SU-DHL-6 (cell line): Measurements from ENCODE around the gene TUG1.

Source experiments
- H2AFZ ChIP-seq: fragments of 200-600 bp; sonication (generic); 2 replicates; pipeline ENCODE4 v1.6.1; 2014; ENCODE audit warnings: low read depth, mild to moderate bottlenecking, moderate library complexity, mixed read lengths, antibody characterized with exemption, low read length; ENCODE audit not compliant: severe bottlenecking
- H3F3A ChIP-seq: fragments of 200-600 bp; shearing (Covaris generic); 2 replicates; pipeline ENCODE4 v1.6.0; 2016; ENCODE audit warnings: antibody characterized with exemption, mild to moderate bottlenecking; ENCODE audit not compliant: insufficient read depth
- H3K27ac ChIP-seq: fragments of 200-600 bp; sonication (generic); 2 replicates; pipeline ENCODE4 v1.5.1; 2016; ENCODE audit warnings: low read depth, mild to moderate bottlenecking, low read length, moderate library complexity, mixed read lengths
- H3K27me3 ChIP-seq: fragments of 200-600 bp; sonication (generic), shearing (Covaris generic); 2 replicates; pipeline ENCODE4 v1.6.0; 2014; ENCODE audit warnings: mild to moderate bottlenecking, low read length
- H3K36me3 ChIP-seq: fragments of 200-600 bp; sonication (generic); 2 replicates; pipeline ENCODE4 v1.6.1; 2014; ENCODE audit warnings: mild to moderate bottlenecking, low read length, mixed read lengths
- H3K4me2 ChIP-seq: fragments of 300-600, 200-600 bp; shearing (Covaris generic), sonication (generic); 2 replicates; pipeline ENCODE4 v1.6.0; 2014; ENCODE audit warnings: low read length, low read depth, mild to moderate bottlenecking; ENCODE audit not compliant: poor library complexity, severe bottlenecking
- H3K4me3 ChIP-seq: fragments of 200-600 bp; sonication (generic); 2 replicates; pipeline ENCODE4 v1.5.1; 2014; ENCODE audit warnings: antibody characterized with exemption, low read length, mild to moderate bottlenecking, mixed read lengths; ENCODE audit not compliant: insufficient read depth, poor library complexity, severe bottlenecking
- H3K79me2 ChIP-seq: fragments of 200-600 bp; sonication (generic); 2 replicates; pipeline ENCODE4 v1.6.1; 2014; ENCODE audit warnings: mild to moderate bottlenecking, low read length, moderate library complexity; ENCODE audit not compliant: insufficient read depth
- H3K9ac ChIP-seq: fragments of 200-600 bp; sonication (generic); 2 replicates; pipeline ENCODE4 v1.7.0; 2014; ENCODE audit warnings: mild to moderate bottlenecking, low read length
- H3K9me2 ChIP-seq: fragments of 200-600 bp; sonication (generic); replicated peaks from 2 replicates; pipeline ENCODE4 v1.6.1; 2014; ENCODE audit warnings: low read length; ENCODE audit not compliant: insufficient read depth
- H3K9me3 ChIP-seq: fragments of 200-600 bp; sonication (generic); 2 replicates; pipeline ENCODE4 v1.6.1; 2014; ENCODE audit warnings: low read length, mixed read lengths; ENCODE audit not compliant: insufficient read depth
- H4K20me1 ChIP-seq: fragments of 200-600 bp; sonication (generic); 2 replicates; pipeline ENCODE4 v1.6.1; 2014; ENCODE audit warnings: low read depth, mild to moderate bottlenecking, antibody characterized with exemption, low read length, moderate library complexity, mixed read lengths
- EZH2phosphoT487 ChIP-seq: fragments of 200-600 bp; sonication (generic), shearing (Covaris generic); conservative IDR thresholded peaks from 2 replicates; pipeline ENCODE4 v1.6.1; 2018; ENCODE audit warnings: mild to moderate bottlenecking, antibody characterized with exemption, low read length, moderate library complexity, mixed read lengths
- TF ChIP-seq, protein P1 (sequence below): fragments of 200-600 bp; sonication (generic); IDR thresholded peaks from one replicate; pipeline ENCODE4 v1.5.1; 2017; ENCODE audit warnings: antibody characterized with exemption, mild to moderate bottlenecking, low read length, moderate library complexity; ENCODE audit not compliant: insufficient read depth, poor library complexity, severe bottlenecking

TUG1 gene

GRCh38 chr22:30978304-30978962, 9.4 kb downstream of the TUG1 start:
- Histone ChIP-seq H3K79me2 (peaks cover 29% of the 10 kb centered on the region; the same call in 1 of the 2 replicates), H3K9me2 (no peaks in the 10 kb centered on the region), H2AFZ (no peak overlapping the region), H3K36me3 (peaks cover 36% of the 10 kb centered on the region), H3K4me3 (no peak overlapping the region), H3K27me3 (no peaks in the 10 kb centered on the region), H3F3A (no peaks in the 10 kb centered on the region), H3K9ac (no peak overlapping the region), H3K27ac (no peak overlapping the region), H4K20me1 (no peaks in the 10 kb centered on the region), H3K9me3 (peaks cover 11% of the 10 kb centered on the region; the same call in 1 of the 2 replicates), H3K4me2 (no peak overlapping the region)
- TF ChIP-seq EZH2phosphoT487 = no peak
- TF ChIP-seq, protein P1, sequence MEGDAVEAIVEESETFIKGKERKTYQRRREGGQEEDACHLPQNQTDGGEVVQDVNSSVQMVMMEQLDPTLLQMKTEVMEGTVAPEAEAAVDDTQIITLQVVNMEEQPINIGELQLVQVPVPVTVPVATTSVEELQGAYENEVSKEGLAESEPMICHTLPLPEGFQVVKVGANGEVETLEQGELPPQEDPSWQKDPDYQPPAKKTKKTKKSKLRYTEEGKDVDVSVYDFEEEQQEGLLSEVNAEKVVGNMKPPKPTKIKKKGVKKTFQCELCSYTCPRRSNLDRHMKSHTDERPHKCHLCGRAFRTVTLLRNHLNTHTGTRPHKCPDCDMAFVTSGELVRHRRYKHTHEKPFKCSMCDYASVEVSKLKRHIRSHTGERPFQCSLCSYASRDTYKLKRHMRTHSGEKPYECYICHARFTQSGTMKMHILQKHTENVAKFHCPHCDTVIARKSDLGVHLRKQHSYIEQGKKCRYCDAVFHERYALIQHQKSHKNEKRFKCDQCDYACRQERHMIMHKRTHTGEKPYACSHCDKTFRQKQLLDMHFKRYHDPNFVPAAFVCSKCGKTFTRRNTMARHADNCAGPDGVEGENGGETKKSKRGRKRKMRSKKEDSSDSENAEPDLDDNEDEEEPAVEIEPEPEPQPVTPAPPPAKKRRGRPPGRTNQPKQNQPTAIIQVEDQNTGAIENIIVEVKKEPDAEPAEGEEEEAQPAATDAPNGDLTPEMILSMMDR = no peak

DNA sequence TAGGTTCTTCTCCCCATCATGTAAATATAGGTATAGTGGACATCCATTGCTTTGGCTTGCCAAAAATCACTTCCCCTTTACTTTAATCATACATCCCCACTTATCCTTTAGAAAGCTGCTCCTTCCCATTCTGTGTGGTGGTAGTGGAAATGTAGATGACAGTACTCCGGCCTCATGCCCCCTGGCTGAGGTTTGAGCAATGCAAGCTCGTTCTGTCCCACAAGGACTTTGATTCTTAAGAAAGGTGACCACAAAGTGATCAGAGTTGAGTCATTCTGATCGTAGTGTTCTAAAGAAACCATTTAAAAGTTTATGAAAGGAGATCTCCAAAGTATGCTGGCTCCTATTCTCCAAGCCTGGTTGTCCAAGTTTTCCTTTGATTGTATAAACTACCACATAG, 10.9 kb downstream of the TUG1 start:
- no peaks in the 10 kb centered on the region for H4K20me1 ChIP-seq
- no peaks in the 10 kb centered on the region for H3K27me3 ChIP-seq
- no peaks in the 10 kb centered on the region for H3K9me2 ChIP-seq
- no peak for TF ChIP-seq EZH2phosphoT487
- TF ChIP-seq, protein P1 = no peak
- no peak overlapping the region for H3K4me3 ChIP-seq
- H3K4me2 ChIP-seq = no peak overlapping the region
- H3K36me3 ChIP-seq = peaks cover 21% of the 10 kb centered on the region
- H2AFZ ChIP-seq = no peak overlapping the region
- no peak overlapping the region for H3K27ac ChIP-seq
- H3K9me3 ChIP-seq = peaks cover 9% of the 10 kb centered on the region; the same call in 1 of the 2 replicates
- no peak overlapping the region for H3K9ac ChIP-seq
- H3F3A ChIP-seq = no peaks in the 10 kb centered on the region
- peaks cover 14% of the 10 kb centered on the region; the same call in 1 of the 2 replicates for H3K79me2 ChIP-seq

- Histone ChIP-seq H3K27ac (no peak overlapping the region), H3K9me2 (no peaks in the 10 kb centered on the region), H3K4me2 (no peak overlapping the region), H2AFZ (no peak overlapping the region), H3K9me3 (no peaks in the 10 kb centered on the region), H3F3A (no peaks in the 10 kb centered on the region), H3K79me2 (0 out of 2 replicates have a peak, but pooled peaks cover 5% of the 10 kb centered on the region), H4K20me1 (no peaks in the 10 kb centered on the region), H3K27me3 (no peaks in the 10 kb centered on the region), H3K9ac (no peak overlapping the region), H3K4me3 (no peak overlapping the region), H3K36me3 (0 out of 2 replicates have a peak, but pooled peaks cover 3% of the 10 kb centered on the region)
- TF ChIP-seq, protein P1 = no peak
- TF ChIP-seq EZH2phosphoT487 = no peak
These were observed 13.4 kb downstream of the TUG1 start for GRCh38 chr22:30982512-30982911.
